HEK293 (cell line): ENCODE data around the gene COX5A.

ENCODE experiments used
- BCL11B ChIP-seq: fragments of 450-650 bp; formaldehyde crosslinking; IDR thresholded peaks from 2 replicates; pipeline ENCODE4 v1.5.1; 2016; ENCODE audit warnings: low read depth, missing biosample characterization, missing genetic modification characterization
- HOXC10 ChIP-seq: sonication (generic); formaldehyde crosslinking; IDR thresholded peaks from 2 replicates; pipeline ENCODE4 v1.8.1; 2023; ENCODE audit warnings: mild to moderate bottlenecking, missing genetic modification reagents
- INSM2 ChIP-seq: fragments of 450-650 bp; formaldehyde crosslinking; IDR thresholded peaks from 2 replicates; pipeline ENCODE4 v1.5.1; 2016; ENCODE audit warnings: missing biosample characterization, missing genetic modification characterization
- PRDM1 ChIP-seq: fragments of 450-650 bp; formaldehyde crosslinking; IDR thresholded peaks from 2 replicates; pipeline ENCODE4; 2016; ENCODE audit warnings: missing biosample characterization, missing genetic modification characterization
- REST ChIP-seq: fragments of 450-650 bp; formaldehyde crosslinking; IDR thresholded peaks from 2 replicates; pipeline ENCODE4 v1.5.1; 2016; ENCODE audit warnings: missing biosample characterization, missing genetic modification characterization
- SCRT1 ChIP-seq: fragments of 450-650 bp; formaldehyde crosslinking; IDR thresholded peaks from 2 replicates; pipeline ENCODE4 v1.5.1; 2016; ENCODE audit warnings: missing biosample characterization, missing genetic modification characterization, borderline replicate concordance
- SP7 ChIP-seq: fragments of 450-650 bp; formaldehyde crosslinking; IDR thresholded peaks from 2 replicates; pipeline ENCODE4 v1.5.1; 2016; ENCODE audit warnings: missing biosample characterization, missing genetic modification characterization
- TSHZ1 ChIP-seq: fragments of 450-650 bp; formaldehyde crosslinking; IDR thresholded peaks from 2 replicates; pipeline ENCODE4 v1.5.1; 2016; ENCODE audit warnings: missing biosample characterization, missing genetic modification characterization, borderline replicate concordance
- ZBTB1 ChIP-seq: fragments of 450-650 bp; formaldehyde crosslinking; IDR thresholded peaks from 2 replicates; pipeline ENCODE4 v1.5.1; 2016; ENCODE audit warnings: missing biosample characterization, missing genetic modification characterization
- ZNF121 ChIP-seq: fragments of 450-650 bp; formaldehyde crosslinking; IDR thresholded peaks from 2 replicates; pipeline ENCODE4 v1.5.1; 2016; ENCODE audit warnings: missing biosample characterization, missing genetic modification characterization
- ZNF169 ChIP-seq: fragments of 450-650 bp; formaldehyde crosslinking; IDR thresholded peaks from 2 replicates; pipeline ENCODE4 v1.5.1; 2016; ENCODE audit warnings: missing biosample characterization, missing genetic modification characterization
- ZNF23 ChIP-seq: fragments of 450-650 bp; formaldehyde crosslinking; IDR thresholded peaks from 2 replicates; pipeline ENCODE4 v1.5.1; 2016; ENCODE audit warnings: missing biosample characterization, missing genetic modification characterization, borderline replicate concordance
- ZNF248 ChIP-seq: fragments of 450-650 bp; formaldehyde crosslinking; IDR thresholded peaks from 2 replicates; pipeline ENCODE4 v1.5.1; 2017; ENCODE audit warnings: missing biosample characterization, missing genetic modification characterization
- ZNF26 ChIP-seq: fragments of 450-650 bp; formaldehyde crosslinking; IDR thresholded peaks from 2 replicates; pipeline ENCODE4 v1.5.1; 2016; ENCODE audit warnings: missing biosample characterization, missing genetic modification characterization
- ZNF280C ChIP-seq: fragments of 450-650 bp; formaldehyde crosslinking; IDR thresholded peaks from 2 replicates; pipeline ENCODE4 v1.5.1; 2016; ENCODE audit warnings: missing biosample characterization, missing genetic modification characterization
- ZNF292 ChIP-seq: fragments of 450-650 bp; formaldehyde crosslinking; IDR thresholded peaks from 2 replicates; pipeline ENCODE4 v1.5.1; 2016; ENCODE audit warnings: low read depth, missing biosample characterization, missing genetic modification characterization, borderline replicate concordance
- ZNF366 ChIP-seq: fragments of 450-650 bp; formaldehyde crosslinking; conservative IDR thresholded peaks from 2 replicates; pipeline ENCODE4 v1.5.1; 2016; ENCODE audit warnings: missing biosample characterization, missing genetic modification characterization
- ZNF416 ChIP-seq: fragments of 450-650 bp; formaldehyde crosslinking; IDR thresholded peaks from 2 replicates; pipeline ENCODE4 v1.5.1; 2016; ENCODE audit warnings: missing biosample characterization, missing genetic modification characterization
- ZNF623 ChIP-seq: fragments of 450-650 bp; formaldehyde crosslinking; IDR thresholded peaks from 2 replicates; pipeline ENCODE4 v1.5.1; 2016; ENCODE audit warnings: missing biosample characterization, missing genetic modification characterization
- TF ChIP-seq, protein P1 (sequence below): fragments of 450-650 bp; formaldehyde crosslinking; IDR thresholded peaks from 2 replicates; pipeline ENCODE4 v1.5.1; 2017; ENCODE audit warnings: missing biosample characterization, missing genetic modification characterization

Gene COX5A

GRCh38 chr15:74956648-74957475 is 19.0 kb upstream of the COX5A start, which contains the start of gene RPP25 (continued):
- TF ChIP-seq ZNF169 (tag by site-specific recombination) = no peak
- TF ChIP-seq SP7 = peak; percentile 71
- TF ChIP-seq TSHZ1 = no peak
- no peak for TF ChIP-seq ZNF26
- no peak for TF ChIP-seq ZNF23 (tag by site-specific recombination)
- no peak for TF ChIP-seq ZBTB1 (tag by site-specific recombination)
- TF ChIP-seq BCL11B (tag by site-specific recombination) = no peak
- no peak for TF ChIP-seq SCRT1
- TF ChIP-seq PRDM1 (tag by site-specific recombination) = no peak
- no peak for TF ChIP-seq ZNF121 (tag by site-specific recombination)
- no peak for TF ChIP-seq ZNF292 (tag by site-specific recombination)
- no peak for TF ChIP-seq REST (tag by site-specific recombination)
- no peak for TF ChIP-seq ZNF248 (tag by site-specific recombination)
- TF ChIP-seq ZNF280C (tag by site-specific recombination) = no peak
- TF ChIP-seq, protein P1, sequence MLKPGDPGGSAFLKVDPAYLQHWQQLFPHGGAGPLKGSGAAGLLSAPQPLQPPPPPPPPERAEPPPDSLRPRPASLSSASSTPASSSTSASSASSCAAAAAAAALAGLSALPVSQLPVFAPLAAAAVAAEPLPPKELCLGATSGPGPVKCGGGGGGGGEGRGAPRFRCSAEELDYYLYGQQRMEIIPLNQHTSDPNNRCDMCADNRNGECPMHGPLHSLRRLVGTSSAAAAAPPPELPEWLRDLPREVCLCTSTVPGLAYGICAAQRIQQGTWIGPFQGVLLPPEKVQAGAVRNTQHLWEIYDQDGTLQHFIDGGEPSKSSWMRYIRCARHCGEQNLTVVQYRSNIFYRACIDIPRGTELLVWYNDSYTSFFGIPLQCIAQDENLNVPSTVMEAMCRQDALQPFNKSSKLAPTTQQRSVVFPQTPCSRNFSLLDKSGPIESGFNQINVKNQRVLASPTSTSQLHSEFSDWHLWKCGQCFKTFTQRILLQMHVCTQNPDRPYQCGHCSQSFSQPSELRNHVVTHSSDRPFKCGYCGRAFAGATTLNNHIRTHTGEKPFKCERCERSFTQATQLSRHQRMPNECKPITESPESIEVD (tag by site-specific recombination) = no peak
- TF ChIP-seq HOXC10 (CRISPR knock-in tag) = no peak
- no peak for TF ChIP-seq ZNF366 (tag by site-specific recombination)
- no peak for TF ChIP-seq ZNF623
- TF ChIP-seq ZNF416 (tag by site-specific recombination) = no peak
- TF ChIP-seq INSM2 (tag by site-specific recombination) = 0 out of 2 replicates have a peak, but pooled peaks have one; percentile 17
